Measurements from ENCODE around the gene MANSC1.

GRCh38 chr12:12353276-12353675, 3.2 kb upstream of the MANSC1 start:
- TF ChIP-seq CTCF (IDR thresholded peaks at IDR 0.05) = no peak
- TF ChIP-seq POLR2A (IDR thresholded peaks at IDR 0.05) = no peak
